Tibial nerve (tissue), 3 donors: ENCODE results near the gene RBM26.

Experiments used
- POLR2A ChIP-seq, 2 donors: fragments of 450-650 bp; IDR thresholded peaks; one replicate each; pipeline ENCODE4 v1.6.1; 2017; ENCODE audit warnings: antibody characterized with exemption in 2 of 2, mild to moderate bottlenecking in 2 of 2, moderate library complexity in 2 of 2
- TF ChIP-seq, protein P1 (sequence below), 5 experiments: fragments of 200-600 bp in 3 of 5; fragments of 450-650 bp in 2 of 5; sonication (generic) in 3 of 5; IDR thresholded peaks; one replicate each; pipeline ENCODE4 v1.5.1; 2016 to 2019; ENCODE audit warnings: antibody characterized with exemption in 5 of 5, mild to moderate bottlenecking in 3 of 5, moderate library complexity in 2 of 5

DNA sequence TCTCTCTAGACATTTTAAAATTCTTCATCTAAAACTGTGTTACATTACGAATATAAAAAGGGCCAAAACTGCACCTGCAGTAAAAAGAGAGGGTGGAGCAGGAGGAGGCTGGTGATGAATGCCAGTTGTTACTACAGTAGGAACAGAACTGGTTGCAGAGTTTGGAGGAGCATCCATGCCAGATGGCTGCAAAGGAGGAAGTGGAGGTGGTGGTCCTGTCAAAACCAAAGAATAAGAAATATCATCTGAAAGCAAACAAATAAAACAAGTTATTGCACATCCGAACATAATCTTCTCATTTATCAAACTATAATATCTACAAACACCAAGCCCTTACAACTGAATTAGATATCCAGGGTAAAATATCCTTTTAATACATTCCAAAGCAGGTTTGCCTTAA lies 40.1 kb downstream of the RBM26 start:
- TF ChIP-seq, protein P1, sequence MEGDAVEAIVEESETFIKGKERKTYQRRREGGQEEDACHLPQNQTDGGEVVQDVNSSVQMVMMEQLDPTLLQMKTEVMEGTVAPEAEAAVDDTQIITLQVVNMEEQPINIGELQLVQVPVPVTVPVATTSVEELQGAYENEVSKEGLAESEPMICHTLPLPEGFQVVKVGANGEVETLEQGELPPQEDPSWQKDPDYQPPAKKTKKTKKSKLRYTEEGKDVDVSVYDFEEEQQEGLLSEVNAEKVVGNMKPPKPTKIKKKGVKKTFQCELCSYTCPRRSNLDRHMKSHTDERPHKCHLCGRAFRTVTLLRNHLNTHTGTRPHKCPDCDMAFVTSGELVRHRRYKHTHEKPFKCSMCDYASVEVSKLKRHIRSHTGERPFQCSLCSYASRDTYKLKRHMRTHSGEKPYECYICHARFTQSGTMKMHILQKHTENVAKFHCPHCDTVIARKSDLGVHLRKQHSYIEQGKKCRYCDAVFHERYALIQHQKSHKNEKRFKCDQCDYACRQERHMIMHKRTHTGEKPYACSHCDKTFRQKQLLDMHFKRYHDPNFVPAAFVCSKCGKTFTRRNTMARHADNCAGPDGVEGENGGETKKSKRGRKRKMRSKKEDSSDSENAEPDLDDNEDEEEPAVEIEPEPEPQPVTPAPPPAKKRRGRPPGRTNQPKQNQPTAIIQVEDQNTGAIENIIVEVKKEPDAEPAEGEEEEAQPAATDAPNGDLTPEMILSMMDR (IDR thresholded peaks at IDR 0.05) = no peak
- no peak for TF ChIP-seq POLR2A (IDR thresholded peaks at IDR 0.05)
